ENCODE data around the gene FOXP1.

GRCh38 chr3:71494212-71494611 is 89.3 kb downstream of the FOXP1 start:
- TF ChIP-seq CTCF (IDR thresholded peaks at IDR 0.05): no peak
- no peak for TF ChIP-seq EP300 (IDR thresholded peaks at IDR 0.05)
- no peak for TF ChIP-seq POLR2AphosphoS5 (IDR thresholded peaks at IDR 0.05)
- no peak for TF ChIP-seq POLR2A (IDR thresholded peaks at IDR 0.05)
